B cell (primary cell): ENCODE measurements around the gene ARHGAP42. TPM values are rescaled to one million over a fixed set of nuclear protein-coding genes. Genes with fewer than 3 reads are reported as not detected.

Experiments
- ATAC-seq: fragments of 200-7000 bp; cut with Tn5 transposase; one replicate; pipeline ENCODE4 v1.10.0; 2021; ENCODE audit warnings: low read depth, mild to moderate bottlenecking, moderate number of reproducible peaks, moderate library complexity
- CTCF ChIA-PET: fragments of 350-600 bp; sonication (Branson Sonifier 250); formaldehyde crosslinking; loops from one replicate; lab custom pipeline; 2021; ENCODE audit warnings: antibody characterized with exemption, inconsistent platforms; lab: Charles Lee
- POLR2A ChIA-PET: fragments of 350-600 bp; sonication (Branson Sonifier 250); formaldehyde crosslinking; loops from one replicate; lab custom pipeline; 2021; ENCODE audit warnings: antibody characterized with exemption; lab: Charles Lee
- DNase-seq: peaks from one replicate; pipeline ENCODE4 v3.0.0; 2013
- H2AFZ ChIP-seq: 2 replicates; pipeline ENCODE4 v1.6.1; 2012; ENCODE audit warnings: mild to moderate bottlenecking, low read depth, low read length; ENCODE audit not compliant: insufficient read depth, poor library complexity, severe bottlenecking
- H3K27ac ChIP-seq, 2 donors: 1 replicate in 1 of 2; 2 replicates in 1 of 2; pipeline ENCODE4 v1.5.1; 2012 to 2013; ENCODE audit warnings: low read length in 2 of 2, mild to moderate bottlenecking in 2 of 2, moderate library complexity in 1 of 2
- H3K27me3 ChIP-seq, 4 experiments: fragments of 200-600 bp in 1 of 4; sonication (generic) in 1 of 4; replicated peaks in 1 of 4; 1 replicate in 2 of 4; 2 replicates in 2 of 4; pipeline versions ENCODE4 v1.6.1 to v1.7.0; 2013 to 2016; ENCODE audit warnings: low read length in 3 of 4, mild to moderate bottlenecking in 2 of 4, mixed read lengths in 1 of 4, moderate library complexity in 1 of 4; ENCODE audit not compliant: insufficient read depth in 4 of 4, control insufficient read depth in 3 of 4; ENCODE audit errors: control extremely low read depth in 1 of 4
- H3K36me3 ChIP-seq, 2 experiments: replicated peaks in 1 of 2; 1 replicate in 1 of 2; 2 replicates in 1 of 2; pipeline versions ENCODE4 v1.6.1 to v1.7.1; 2013; ENCODE audit warnings: low read length in 1 of 2; ENCODE audit not compliant: insufficient read depth in 2 of 2, control insufficient read depth in 1 of 2; ENCODE audit errors: control extremely low read depth in 1 of 2, extremely low read depth in 1 of 2
- H3K4me1 ChIP-seq, 2 donors: fragments of 200-600 bp in 1 of 2; sonication (generic) in 1 of 2; 1 replicate in 1 of 2; 2 replicates in 1 of 2; pipeline versions ENCODE4 v1.5.1 to v1.6.1; 2013 to 2017; ENCODE audit warnings: low read length in 2 of 2; ENCODE audit not compliant: control insufficient read depth in 2 of 2, insufficient read depth in 2 of 2
- H3K4me2 ChIP-seq: replicated peaks from 2 replicates; pipeline ENCODE3; 2012; ENCODE audit warnings: mild to moderate bottlenecking, low read depth, low read length; ENCODE audit not compliant: poor library complexity, severe bottlenecking
- H3K4me3 ChIP-seq, 5 experiments: fragments of 200-600 bp in 1 of 5; sonication (generic) in 1 of 5; 1 replicate in 3 of 5; 2 replicates in 2 of 5; pipeline versions ENCODE4 v1.5.1 to v1.7.0; 2011 to 2016; ENCODE audit warnings: low read length in 4 of 5, mild to moderate bottlenecking in 4 of 5, low read depth in 2 of 5, control low read depth in 1 of 5, moderate library complexity in 1 of 5; ENCODE audit not compliant: insufficient read depth in 1 of 5; ENCODE audit errors: control extremely low read depth in 1 of 5, extremely low read depth in 1 of 5
- H3K79me2 ChIP-seq: fragments of 200-600 bp; sonication (generic); one replicate; pipeline ENCODE4 v1.6.0; 2016; ENCODE audit warnings: low read length; ENCODE audit not compliant: control insufficient read depth, insufficient read depth
- H3K9ac ChIP-seq: fragments of 200-600 bp; sonication (generic); 2 replicates; pipeline ENCODE4 v1.6.1; 2017; ENCODE audit warnings: mild to moderate bottlenecking, low read length, moderate library complexity
- H3K9me3 ChIP-seq, 3 donors: one replicate each; pipeline versions ENCODE4 v1.6.1 to v1.7.1; 2013; ENCODE audit warnings: low read length in 2 of 3; ENCODE audit not compliant: control insufficient read depth in 2 of 3, insufficient read depth in 1 of 3; ENCODE audit errors: control extremely low read depth in 1 of 3
- H4K20me1 ChIP-seq: 2 replicates; pipeline ENCODE4 v1.6.0; 2012; ENCODE audit warnings: mild to moderate bottlenecking, low read length; ENCODE audit not compliant: insufficient read depth, control insufficient read depth, poor library complexity, severe bottlenecking
- H3K27ac Mint-ChIP-seq: one replicate; pipeline ENCODE4 v1.8.0; 2021; ENCODE audit warnings: mixed read lengths
- H3K27me3 Mint-ChIP-seq: one replicate; pipeline ENCODE4 v1.8.0; 2021; ENCODE audit warnings: mixed read lengths
- H3K4me1 Mint-ChIP-seq: one replicate; pipeline ENCODE4 v1.8.0; 2021; ENCODE audit warnings: mixed read lengths
- H3K4me3 Mint-ChIP-seq: one replicate; pipeline ENCODE4 v1.8.0; 2021; ENCODE audit warnings: mixed read lengths
- H3K9me3 Mint-ChIP-seq: one replicate; pipeline ENCODE4 v1.8.0; 2022; ENCODE audit warnings: mixed read lengths; ENCODE audit not compliant: insufficient read depth
- CTCF ChIP-seq: fragments of 200-600 bp; IDR thresholded peaks from one replicate; pipeline ENCODE4 v1.8.0; 2022; ENCODE audit warnings: antibody characterized with exemption, mild to moderate bottlenecking
- EZH2 ChIP-seq: IDR thresholded peaks from 2 replicates; pipeline ENCODE4 v1.6.1; 2012; ENCODE audit warnings: borderline replicate concordance, low read depth, mild to moderate bottlenecking, moderate library complexity, low read length; ENCODE audit not compliant: insufficient read depth, poor library complexity, severe bottlenecking
- WGBS: methylation state at CpG from one replicate; pipeline ENCODE4 v1.1.5; 2013; ENCODE audit warnings: missing lambda C conversion rate; ENCODE audit not compliant: insufficient coverage; 5-methylcytosine and 5-hydroxymethylcytosine counted together
- intact Hi-C: fragments of 100-400 bp; cut with micrococcal nuclease; formaldehyde crosslinking; loops from one replicate; pipeline ENCODE4 v1.10.0; 2022
- polyA plus RNA-seq: library from polyadenylated mRNA; depleted of rRNA; stranded (reverse); fragments of >200 nt; gene quantifications from 2 replicates; pipeline ENCODE4 v1.2.3, GENCODE V29; 2012
- total RNA-seq, 2 donors: library from RNA; stranded (reverse); fragments of 120-200 nt in 1 of 2; gene quantifications; 1 replicate in 1 of 2; 2 replicates in 1 of 2; pipeline versions ENCODE4 v1.2.3 to v1.2.4, GENCODE V29; 2013 to 2022

Gene ARHGAP42
- total and polyA plus RNA-seq, 2 donors (not counting 1 experiment from before 2014, with no cell fraction given), result 3.8 to 4.9 TPM

GRCh38 chr11:101014600-101015285, 327.7 kb downstream of the ARHGAP42 start:
- Histone ChIP-seq H4K20me1 (no peaks in the 10 kb centered on the region), H3K4me2 (no peak overlapping the region), H3K4me1 (peaks cover 13 to 14% of the 10 kb centered on the region in 2 donors), H3K79me2 (no peaks in the 10 kb centered on the region), H3K36me3 (no peaks in the 10 kb centered on the region), H3K27me3 (peaks cover 0 to 3% (median under 1%) of the 10 kb centered on the region in 4 experiments), H3K9me3 (no peaks in the 10 kb centered on the region), H2AFZ (no peak overlapping the region), H3K4me3 (no peak overlapping the region), H3K27ac (no peak overlapping the region), H3K9ac (no peak overlapping the region)
- ATAC-seq (no peak), DNase-seq (no peak)
- Mint-ChIP-seq H3K27me3 (no peaks in the 10 kb centered on the region), H3K4me3 (no peak overlapping the region), H3K4me1 (peaks cover 9% of the 10 kb centered on the region), H3K9me3 (no peaks in the 10 kb centered on the region), H3K27ac (no peak overlapping the region)
- no peak for TF ChIP-seq EZH2
- TF ChIP-seq CTCF, result no peak
- CTCF ChIA-PET, result no interaction called here
- intact Hi-C loops, result no loop called here
- POLR2A ChIA-PET, result no interaction called here

- Histone ChIP-seq H2AFZ (no peak overlapping the region), H3K4me2 (no peak overlapping the region), H4K20me1 (no peaks in the 10 kb centered on the region), H3K4me3 (no peak overlapping the region), H3K4me1 (no peaks in the 10 kb centered on the region), H3K27ac (no peak overlapping the region), H3K79me2 (no peaks in the 10 kb centered on the region), H3K9ac (no peak overlapping the region), H3K9me3 (no peaks in the 10 kb centered on the region), H3K27me3 (peaks cover 0 to 5% (median 2%) of the 10 kb centered on the region in 4 experiments), H3K36me3 (no peaks in the 10 kb centered on the region)
- ATAC-seq (no peak), DNase-seq (no peak)
- no CpG with 5 or more reads among the region's 1 CpG for WGBS
- H3K4me1 Mint-ChIP-seq, result no peaks in the 10 kb centered on the region
- no peaks in the 10 kb centered on the region for H3K27me3 Mint-ChIP-seq
- intact Hi-C loops, result no loop called here
- no peak overlapping the region for H3K27ac Mint-ChIP-seq
- ChIA-PET POLR2A (no interaction called here), CTCF (no interaction called here)
- H3K4me3 Mint-ChIP-seq, result no peak overlapping the region
- TF ChIP-seq EZH2 (no peak), CTCF (no peak)
- H3K9me3 Mint-ChIP-seq, result no peaks in the 10 kb centered on the region
Observed at GRCh38 chr11:101019870-101020269, 332.8 kb downstream of the ARHGAP42 start.
